Lower leg skin (tissue), 4 donors: ENCODE data around the gene ABHD12. TPM values are rescaled to one million over a fixed set of nuclear protein-coding genes. Genes with fewer than 3 reads are reported as not detected.

Experiments
- DNase-seq, 2 donors: peaks; one replicate each; pipeline ENCODE4 v3.0.0-alpha.2; 2019; ENCODE audit warnings: low spot score in 2 of 2
- H3K4me3 ChIP-seq: fragments of 200-600 bp; sonication (generic); 2 replicates; pipeline ENCODE4 v1.5.1; 2017; ENCODE audit warnings: mild to moderate bottlenecking, low read depth; ENCODE audit not compliant: poor library complexity, severe bottlenecking
- CTCF ChIP-seq, 3 donors: fragments of 450-650 bp; IDR thresholded peaks; one replicate each; pipeline ENCODE4 v1.5.1; 2016; ENCODE audit warnings: antibody characterized with exemption in 3 of 3, mild to moderate bottlenecking in 3 of 3, moderate library complexity in 2 of 3
- POLR2A ChIP-seq, 2 donors: fragments of 450-650 bp; IDR thresholded peaks; one replicate each; pipeline ENCODE4 v1.6.1; 2016 to 2017; ENCODE audit warnings: antibody characterized with exemption in 2 of 2, mild to moderate bottlenecking in 1 of 2, moderate library complexity in 1 of 2
- WGBS, 2 donors: methylation state at CpG; one replicate each; pipeline ENCODE4 v1.1.5; 2018; 5-methylcytosine and 5-hydroxymethylcytosine counted together
- intact Hi-C: fragments of 100-400 bp; cut with DNase I; formaldehyde crosslinking; loops from one replicate; pipeline ENCODE4 v1.15.0; 2023; ENCODE audit warnings: low total_unique reads
- total RNA-seq, 4 donors: library from RNA; depleted of rRNA; stranded (reverse); fragments of >200 nt; gene quantifications; one replicate each; pipeline ENCODE4 v1.1.0, GENCODE V29; 2016

The ABHD12 gene
- total RNA-seq, 4 donors from 2014 or later, result 51.7 to 121 (median 103) TPM

GRCh38 chr20:25300496-25301170 is 90.0 kb downstream of the ABHD12 start:
- DNase-seq, result no peak
- TF ChIP-seq POLR2A (IDR thresholded peaks at IDR 0.05) (no peak), CTCF (IDR thresholded peaks at IDR 0.05) (no peak)
- H3K4me3 ChIP-seq, result no peak overlapping the region
- intact Hi-C loops, result loop anchor here (10.0 kb wide), 1 partner anchor 94 kb away; the partner anchor contains the start of gene ABHD12
- WGBS, 2 donors, result 70 to 72% methylated on average over 7 to 13 of the region's 13 CpGs

GRCh38 chr20:25299806-25300205 is 90.8 kb downstream of the ABHD12 start:
- 88% methylated on average over 9 of the region's 9 CpGs for whole genome bisulfite sequencing, 2 donors
- no peak for DNase-seq
- TF ChIP-seq CTCF (IDR thresholded peaks at IDR 0.05), result no peak
- TF ChIP-seq POLR2A (IDR thresholded peaks at IDR 0.05), result no peak
- no peak overlapping the region for H3K4me3 ChIP-seq
- intact Hi-C loops, result loop anchor here (10.0 kb wide), 1 partner anchor 95 kb away; the partner anchor contains the start of gene ABHD12

- no peak overlapping the region for H3K4me3 ChIP-seq
- intact Hi-C loops, result no loop called here
- DNase-seq, result no peak
- 84% methylated on average over 6 to 10 of the region's 10 CpGs for WGBS, 2 donors
- TF ChIP-seq POLR2A (IDR thresholded peaks at IDR 0.05) (no peak), CTCF (IDR thresholded peaks at IDR 0.05) (no peak)
Observed at GRCh38 chr20:25297141-25297905, 93.3 kb downstream of the ABHD12 start.

- H3K4me3 ChIP-seq, result no peak overlapping the region
- WGBS, 2 donors, result 68 to 77% methylated on average over 24 of the region's 24 CpGs
- DNase-seq, result no peak
- no peak for TF ChIP-seq CTCF (IDR thresholded peaks at IDR 0.05)
- no peak for TF ChIP-seq POLR2A (IDR thresholded peaks at IDR 0.05)
- intact Hi-C loops, result no loop called here
Observed at GRCh38 chr20:25296094-25297093, 94.2 kb downstream of the ABHD12 start.

- WGBS, 2 donors, result 33 to 38% methylated on average over 10 of the region's 10 CpGs
- intact Hi-C loops, result no loop called here
- DNase-seq, result no peak
Observed at GRCh38 chr20:25295386-25296093, 95.1 kb downstream of the ABHD12 start.

More at GRCh38 chr20:25295386-25296093, 95.1 kb downstream of the ABHD12 start:
- no peak for TF ChIP-seq CTCF (IDR thresholded peaks at IDR 0.05)
- no peak for TF ChIP-seq POLR2A (IDR thresholded peaks at IDR 0.05)
- H3K4me3 ChIP-seq, result no peak overlapping the region
